Measurements from ENCODE around the gene LRRC55.

The LRRC55 gene, protein sequence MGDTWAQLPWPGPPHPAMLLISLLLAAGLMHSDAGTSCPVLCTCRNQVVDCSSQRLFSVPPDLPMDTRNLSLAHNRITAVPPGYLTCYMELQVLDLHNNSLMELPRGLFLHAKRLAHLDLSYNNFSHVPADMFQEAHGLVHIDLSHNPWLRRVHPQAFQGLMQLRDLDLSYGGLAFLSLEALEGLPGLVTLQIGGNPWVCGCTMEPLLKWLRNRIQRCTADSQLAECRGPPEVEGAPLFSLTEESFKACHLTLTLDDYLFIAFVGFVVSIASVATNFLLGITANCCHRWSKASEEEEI

GRCh38 chr11:57181678-57182305 is at the start of gene LRRC55:
LRRC55 (plus strand) TSS chr11:57181953; CDS start chr11:57182023, 70 bp downstream.
- DNase-seq (ENCODE audit: low read depth), result no peak

DNA sequence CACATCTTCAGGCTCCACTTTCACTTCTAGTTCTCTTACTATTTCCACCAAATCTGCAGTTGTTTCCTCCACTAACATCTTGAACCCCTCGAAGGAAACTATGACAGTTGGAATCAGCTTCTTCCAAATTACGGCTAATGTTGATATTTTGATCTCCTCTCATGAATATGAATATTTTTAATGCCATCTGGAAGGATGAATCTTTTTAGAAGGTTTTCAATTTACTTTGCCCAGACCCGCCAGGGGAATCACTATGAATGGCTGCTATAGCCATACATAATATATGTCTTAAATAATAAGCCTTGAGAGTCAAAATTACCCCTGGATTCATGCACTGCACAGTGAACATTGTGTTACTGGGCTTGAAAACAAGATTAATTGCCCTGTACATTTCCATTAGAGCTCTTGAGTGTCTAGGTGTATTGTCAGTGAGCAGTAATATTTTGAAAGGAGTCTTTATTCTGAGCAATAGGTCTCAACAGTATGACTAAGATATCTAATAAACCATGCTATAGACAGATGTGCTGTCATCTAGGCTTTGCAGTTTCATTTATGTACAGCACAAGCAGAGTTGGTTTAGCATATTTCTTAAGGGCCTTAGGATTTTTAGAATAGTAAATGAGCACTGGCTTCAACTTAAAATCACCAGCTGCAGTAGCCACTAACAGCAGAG is 48.3 kb upstream of the LRRC55 start:
- DNase-seq (ENCODE audit: low read depth), result no peak

DNA sequence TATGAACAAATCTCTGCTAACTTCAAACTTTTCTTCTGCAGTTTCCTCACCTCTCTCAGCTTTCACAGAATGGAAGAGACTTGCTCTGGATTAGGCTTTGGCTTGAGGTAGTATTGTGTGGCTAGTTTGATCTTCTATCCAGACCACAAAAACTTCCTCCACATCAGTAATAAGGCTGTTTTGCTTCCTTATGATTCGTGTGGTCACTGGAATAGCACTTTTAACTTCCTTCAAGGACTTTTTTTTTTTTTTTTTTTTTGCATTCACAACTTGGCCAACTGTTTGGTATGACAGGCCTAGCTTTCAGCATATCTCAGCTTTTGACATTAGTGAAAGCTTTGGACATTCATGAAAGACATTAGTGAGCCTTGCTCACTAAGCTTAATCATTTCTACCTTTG is 47.5 kb upstream of the LRRC55 start:
- no peak for DNase-seq (ENCODE audit: low read depth)

GRCh38 chr11:57135020-57135751 is 46.6 kb upstream of the LRRC55 start:
- DNase-seq (ENCODE audit: low read depth), result no peak

- no peak for DNase-seq (ENCODE audit: low read depth)
Observed at GRCh38 chr11:57140568-57140967, 41.2 kb upstream of the LRRC55 start.

- DNase-seq (ENCODE audit: low read depth), result no peak
Observed at GRCh38 chr11:57143459-57143858, 38.3 kb upstream of the LRRC55 start.

DNA sequence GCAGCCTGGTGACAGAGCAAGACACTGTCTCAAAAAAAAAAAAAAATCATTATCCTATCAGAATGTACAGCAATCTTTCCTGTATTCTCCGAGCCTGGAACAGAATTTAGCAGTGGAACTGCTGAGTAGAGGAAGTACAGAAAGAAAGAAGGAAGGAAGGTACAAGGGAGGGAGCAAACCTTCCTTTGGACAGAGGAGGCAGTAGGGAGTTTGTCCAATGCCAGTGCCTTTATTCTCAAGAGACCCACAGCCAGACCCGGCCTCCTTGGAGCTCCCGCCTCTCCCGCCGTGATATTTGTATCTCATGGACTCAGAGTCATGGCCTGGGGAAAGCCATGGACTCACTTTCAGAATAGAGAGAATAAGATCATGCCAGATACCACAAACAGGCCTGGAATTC is 37.7 kb upstream of the LRRC55 start:
- no peak for DNase-seq (ENCODE audit: low read depth)

DNA sequence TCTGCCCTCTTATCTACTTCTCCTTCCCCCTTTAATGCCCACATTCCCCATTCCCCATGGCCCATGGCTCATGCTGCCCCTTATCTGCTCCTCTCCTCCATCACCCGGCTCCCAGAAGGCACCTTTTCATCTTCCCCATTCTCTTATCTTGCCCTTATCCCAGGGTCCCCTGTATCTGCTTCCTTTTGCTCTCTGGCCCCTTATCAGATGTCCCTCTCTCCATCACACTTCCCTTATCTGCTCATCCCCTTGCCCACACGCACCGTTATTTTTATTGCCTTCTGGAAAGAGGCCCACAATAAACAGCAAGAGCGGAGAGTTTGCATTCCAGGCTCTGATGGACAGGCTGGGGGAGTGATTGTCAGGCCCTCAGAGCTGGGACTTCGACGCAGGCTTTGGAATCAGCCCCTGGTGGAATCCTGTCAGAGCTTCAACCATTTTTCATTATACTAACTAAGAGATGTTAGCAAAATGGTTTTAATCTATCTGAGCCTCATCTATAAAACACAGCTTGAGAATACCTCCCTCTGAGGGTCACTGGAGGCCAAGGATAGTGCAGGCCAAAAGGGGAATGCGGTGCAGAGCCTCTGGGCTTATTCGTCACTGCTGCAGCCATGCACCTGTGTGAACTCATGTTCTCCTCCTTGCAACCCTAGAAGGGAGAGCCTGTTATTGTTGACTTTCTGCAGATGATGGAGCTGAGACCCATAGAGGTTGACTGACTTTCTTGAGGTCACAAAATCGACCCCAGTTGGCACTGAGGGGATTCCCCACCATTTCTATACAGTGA is 37.0 kb upstream of the LRRC55 start:
- DNase-seq (ENCODE audit: low read depth), result no peak

GRCh38 chr11:57146301-57146700 is 35.5 kb upstream of the LRRC55 start:
- no peak for DNase-seq (ENCODE audit: low read depth)

DNA sequence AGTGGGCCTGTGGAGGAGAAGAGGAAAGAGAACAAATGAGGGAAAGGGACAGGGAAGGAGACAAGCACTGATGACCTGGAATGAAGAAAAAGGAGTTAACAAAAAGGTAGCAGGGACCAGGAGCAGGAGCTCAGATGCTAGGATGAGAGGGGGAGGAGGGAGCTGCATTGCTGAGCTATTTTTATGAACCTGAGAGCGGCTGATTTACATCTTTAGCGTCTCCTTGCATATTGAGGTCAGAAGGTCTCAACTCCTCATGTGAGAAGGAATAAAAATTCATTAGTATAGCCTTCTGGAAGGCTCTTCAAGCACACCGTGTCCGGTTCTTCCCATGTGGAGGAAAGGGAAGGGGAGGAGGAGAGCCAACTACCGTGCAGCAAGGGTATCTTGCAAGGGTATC is 33.1 kb upstream of the LRRC55 start:
- DNase-seq (ENCODE audit: low read depth), result no peak

GRCh38 chr11:57150454-57150917 is 31.3 kb upstream of the LRRC55 start:
- no peak for DNase-seq (ENCODE audit: low read depth)

DNA sequence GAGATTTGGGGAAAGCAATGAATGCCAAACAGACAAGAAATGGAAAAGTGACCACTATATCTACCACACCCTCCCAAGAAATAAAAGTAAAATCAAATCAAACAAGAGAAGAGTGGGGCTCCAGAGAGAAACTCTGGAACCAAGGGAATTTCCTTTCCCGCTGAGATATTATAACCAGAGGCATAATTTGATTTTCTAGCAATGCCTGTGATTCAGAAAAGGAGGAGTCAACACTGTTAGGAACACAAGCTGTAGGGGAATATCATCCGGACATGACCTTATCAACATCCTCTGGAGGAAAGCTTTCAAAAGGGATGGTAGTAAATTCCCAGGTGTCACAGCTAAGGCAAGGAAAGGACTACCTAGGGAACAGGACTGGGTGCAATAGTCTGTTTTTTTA is 29.6 kb upstream of the LRRC55 start:
- no peak for DNase-seq (ENCODE audit: low read depth)

- no peak for DNase-seq (ENCODE audit: low read depth)
Observed at GRCh38 chr11:57153448-57153847, 28.3 kb upstream of the LRRC55 start.

GRCh38 chr11:57154739-57155138 is 27.0 kb upstream of the LRRC55 start:
- DNase-seq (ENCODE audit: low read depth), result no peak

DNA sequence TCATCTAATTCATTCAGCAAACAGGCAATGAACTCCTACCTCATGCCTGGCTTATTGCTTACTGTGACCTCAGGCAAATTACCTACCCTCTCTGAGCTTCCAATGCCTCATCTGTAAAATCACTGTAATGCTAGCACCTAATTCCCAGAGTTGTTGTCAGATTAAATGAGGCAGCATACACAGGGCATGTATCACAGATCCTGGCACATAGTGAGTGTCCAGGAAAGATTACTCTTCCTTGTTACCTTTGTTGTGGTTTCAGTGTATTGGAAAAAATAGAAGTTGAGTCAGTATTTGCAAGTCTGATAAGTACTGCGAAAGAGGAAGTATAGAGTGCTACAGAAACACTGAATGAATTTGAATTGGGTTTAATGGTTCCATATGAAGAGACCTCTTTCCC is 26.4 kb upstream of the LRRC55 start:
- no peak for DNase-seq (ENCODE audit: low read depth)

GRCh38 chr11:57155838-57156607 is 25.7 kb upstream of the LRRC55 start:
- no peak for DNase-seq (ENCODE audit: low read depth)

GRCh38 chr11:57156928-57157327 is 24.8 kb upstream of the LRRC55 start:
- DNase-seq (ENCODE audit: low read depth), result no peak

DNA sequence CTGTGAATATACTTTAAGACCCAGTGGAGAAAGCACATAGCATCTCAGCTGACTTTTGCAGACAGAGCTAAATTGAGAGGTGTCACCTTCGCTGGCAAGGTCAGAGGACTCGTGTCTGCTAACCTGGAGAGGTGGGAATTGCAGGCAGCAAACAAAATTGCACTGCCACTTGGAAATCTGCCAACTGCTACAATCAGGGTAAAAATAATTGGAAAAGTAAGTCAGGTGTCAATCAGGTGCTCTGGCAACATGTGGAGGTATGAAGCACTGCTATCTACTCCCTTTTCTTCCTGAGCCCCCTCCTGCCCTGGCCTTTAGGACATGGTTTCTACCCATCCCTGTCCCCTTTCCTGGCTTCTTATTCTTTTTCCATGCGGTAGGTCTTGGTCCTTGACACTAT is 24.1 kb upstream of the LRRC55 start:
- DNase-seq (ENCODE audit: low read depth), result no peak

GRCh38 chr11:57158180-57158579 is 23.6 kb upstream of the LRRC55 start:
- DNase-seq (ENCODE audit: low read depth), result no peak

DNA sequence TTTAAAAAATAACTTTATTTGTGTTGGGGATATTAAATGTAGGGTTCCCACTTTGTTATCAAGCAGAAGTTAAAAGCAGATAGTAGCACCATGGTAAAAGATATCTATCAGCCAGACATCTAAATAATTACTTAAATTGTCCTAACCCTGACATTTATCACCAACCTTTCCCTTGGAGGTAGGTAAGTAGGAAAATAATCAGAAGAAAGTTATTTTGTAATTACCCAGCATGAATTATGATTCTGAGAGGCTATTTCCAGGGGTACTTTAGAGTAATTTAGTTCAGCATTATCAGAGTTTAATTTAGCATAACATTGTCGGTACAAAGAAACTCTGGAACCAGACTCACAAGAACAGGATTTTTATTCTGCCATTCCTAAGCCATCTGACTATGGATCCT is 23.2 kb upstream of the LRRC55 start:
- no peak for DNase-seq (ENCODE audit: low read depth)

- DNase-seq (ENCODE audit: low read depth), result no peak
Observed at GRCh38 chr11:57160665-57161064, 21.1 kb upstream of the LRRC55 start.

Measured in stimulated activated CD8-positive, alpha-beta memory T cell treated with anti-CD3 and anti-CD28 coated beads, Interleukin-7, amount 100 ng/mL, for 24 hours (primary cell).